PC-3 (cell line): ENCODE data around the gene SLC15A2. TPM values are rescaled to one million over a fixed set of nuclear protein-coding genes. Genes with fewer than 3 reads are reported as not detected.

Experiments used
- ATAC-seq: fragments of 200-7000 bp; cut with Tn5 transposase; 2 replicates; pipeline ENCODE4 v1.9.1; 2020; ENCODE audit warnings: mild to moderate bottlenecking, moderate library complexity
- BruUV-seq: library from RNA; stranded (reverse); fragments of 400-500 nt; replicated peaks from 2 replicates; lab custom pipeline; 2021; lab: Mats Ljungman, UMichigan
- CTCF ChIA-PET: fragments of 300-600 bp; sonication (Branson Sonifier 250); formaldehyde crosslinking; loops from one replicate; lab custom pipeline; 2022; ENCODE audit warnings: antibody characterized with exemption; lab: Charles Lee
- POLR2A ChIA-PET: fragments of 300-600 bp; sonication (Branson Sonifier 250); formaldehyde crosslinking; loops from one replicate; lab custom pipeline; 2022; ENCODE audit warnings: antibody characterized with exemption; ENCODE audit not compliant: unreplicated experiment; lab: Charles Lee
- DNase-seq: peaks from one replicate; pipeline ENCODE4 v3.0.0-alpha.2; 2015
- H2AFZ ChIP-seq: fragments of 300-600 bp; sonication (generic); 2 replicates; pipeline ENCODE4 v1.6.0; 2016; ENCODE audit warnings: antibody characterized with exemption, low read length
- H3F3A ChIP-seq: fragments of 300-600 bp; sonication (generic); one replicate; pipeline ENCODE4 v1.6.0; 2017; ENCODE audit warnings: antibody characterized with exemption, low read length, control low read depth, mild to moderate bottlenecking; ENCODE audit not compliant: unreplicated experiment
- H3K27ac ChIP-seq: fragments of 300-600 bp; sonication (generic); 2 replicates; pipeline ENCODE4 v1.5.1; 2016; ENCODE audit warnings: mild to moderate bottlenecking, low read length
- H3K27me3 ChIP-seq: fragments of 300-600 bp; sonication (generic); 2 replicates; pipeline ENCODE4 v1.6.1; 2016; ENCODE audit warnings: low read length, mixed read lengths
- H3K36me3 ChIP-seq: fragments of 300-600 bp; sonication (generic); 2 replicates; pipeline ENCODE4 v1.6.1; 2016; ENCODE audit warnings: low read depth, mixed run types, low read length, mixed read lengths
- H3K4me1 ChIP-seq: fragments of 300-600 bp; sonication (generic); 2 replicates; pipeline ENCODE4 v1.5.1; 2016; ENCODE audit warnings: low read length; ENCODE audit not compliant: insufficient read depth
- H3K4me2 ChIP-seq: fragments of 300-600 bp; sonication (generic); 2 replicates; pipeline ENCODE4 v1.6.0; 2016; ENCODE audit warnings: low read length
- H3K4me3 ChIP-seq: fragments of 300-600 bp; sonication (generic); 2 replicates; pipeline ENCODE4 v1.5.1; 2016; ENCODE audit warnings: mild to moderate bottlenecking, low read length, mixed read lengths
- H3K79me2 ChIP-seq: fragments of 300-600 bp; sonication (generic); 2 replicates; pipeline ENCODE4 v1.6.1; 2017; ENCODE audit warnings: low read length, mixed read lengths
- H3K9ac ChIP-seq: fragments of 300-600 bp; sonication (generic); 2 replicates; pipeline ENCODE4 v1.6.0; 2016; ENCODE audit warnings: mild to moderate bottlenecking, low read length
- H3K9me2 ChIP-seq: fragments of 300-600 bp; sonication (generic); replicated peaks from 2 replicates; pipeline ENCODE4 v1.6.1; 2016; ENCODE audit warnings: mixed run types, low read length, mixed read lengths
- H3K9me3 ChIP-seq: fragments of 300-600 bp; sonication (generic); 2 replicates; pipeline ENCODE4 v1.6.1; 2016; ENCODE audit warnings: low read length, mixed read lengths
- H4K20me1 ChIP-seq: fragments of 300-600 bp; sonication (generic); 2 replicates; pipeline ENCODE4 v1.6.1; 2016; ENCODE audit warnings: low read length, mixed read lengths
- EZH2 ChIP-seq: fragments of 300-600 bp; sonication (generic); IDR thresholded peaks from one replicate; pipeline ENCODE4 v1.6.1; 2017; ENCODE audit warnings: antibody characterized with exemption, mild to moderate bottlenecking, low read length; ENCODE audit not compliant: unreplicated experiment
- EZH2phosphoT487 ChIP-seq: fragments of 300-600 bp; sonication (generic); IDR thresholded peaks from 2 replicates; pipeline ENCODE4 v1.6.1; 2018; ENCODE audit warnings: mild to moderate bottlenecking, antibody characterized with exemption, low read length, borderline replicate concordance
- intact Hi-C: fragments of 100-400 bp; cut with micrococcal nuclease; formaldehyde crosslinking; loops from 2 replicates; pipeline ENCODE4 v1.9.0; 2023
- total RNA-seq: library from RNA; depleted of rRNA; stranded (reverse); fragments of >200 nt; gene quantifications from 2 replicates; pipeline ENCODE4 v1.2.3, GENCODE V29; 2014
- TF ChIP-seq, protein P1 (sequence below): fragments of 300-600 bp; sonication (generic); conservative IDR thresholded peaks from 2 replicates; pipeline ENCODE4 v1.5.1; 2017; ENCODE audit warnings: antibody characterized with exemption, low read depth, mild to moderate bottlenecking, low read length

The SLC15A2 gene
- total RNA-seq, 1 experiment from 2014 or later = 0.91 TPM

DNA sequence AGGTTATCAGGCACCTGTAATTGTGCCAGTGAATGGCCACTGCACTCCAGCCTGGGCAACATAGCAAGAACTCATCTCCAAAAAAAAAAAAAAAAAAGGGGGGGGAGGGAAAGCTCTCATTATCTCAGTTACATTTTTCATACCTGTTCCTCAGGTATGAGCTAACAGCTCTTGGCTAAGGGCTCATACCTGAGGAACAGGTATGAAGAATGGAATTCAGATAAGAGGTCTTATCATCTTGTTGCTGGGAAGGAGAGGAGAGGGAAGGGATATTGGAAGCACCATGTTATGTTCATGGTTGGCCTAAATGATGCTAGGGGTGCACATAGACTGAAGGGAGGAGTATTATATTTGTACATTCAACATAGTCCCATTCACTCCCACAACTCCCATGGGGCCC is 2.6 kb downstream of the SLC15A2 start:
- no peak for DNase-seq

DNA sequence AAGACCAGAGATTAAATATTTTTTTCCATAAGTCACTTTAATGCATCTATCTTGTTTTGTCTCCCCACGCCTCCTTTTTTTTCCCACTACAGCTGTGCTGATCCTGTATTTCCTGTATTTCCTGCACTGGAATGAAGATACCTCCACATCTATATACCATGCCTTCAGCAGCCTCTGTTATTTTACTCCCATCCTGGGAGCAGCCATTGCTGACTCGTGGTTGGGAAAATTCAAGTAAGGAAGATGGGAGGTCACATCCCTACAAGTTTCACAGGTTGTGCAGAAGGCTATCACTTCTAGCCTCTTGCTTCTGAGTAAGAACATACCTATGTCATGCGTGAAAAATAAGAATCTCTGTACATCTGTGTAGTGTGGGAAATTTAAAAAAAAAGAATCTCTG is 3.1 kb downstream of the SLC15A2 start:
- CTCF ChIA-PET = no interaction called here

More for the DNA sequence above, 2.6 kb downstream of the SLC15A2 start:
- Histone ChIP-seq H3K79me2 (no peaks in the 10 kb centered on the region), H4K20me1 (no peaks in the 10 kb centered on the region), H3K4me2 (no peak overlapping the region), H3K4me1 (no peaks in the 10 kb centered on the region), H3F3A (no peaks in the 10 kb centered on the region), H3K36me3 (no peaks in the 10 kb centered on the region), H3K9ac (no peak overlapping the region), H3K4me3 (no peak overlapping the region), H2AFZ (no peak overlapping the region), H3K27ac (no peak overlapping the region), H3K27me3 (no peaks in the 10 kb centered on the region), H3K9me3 (no peaks in the 10 kb centered on the region), H3K9me2 (no peaks in the 10 kb centered on the region)
- no TSS peak for BruUV-seq
- ATAC-seq = no peak
- TF ChIP-seq EZH2 = no peak
- TF ChIP-seq, protein P1, sequence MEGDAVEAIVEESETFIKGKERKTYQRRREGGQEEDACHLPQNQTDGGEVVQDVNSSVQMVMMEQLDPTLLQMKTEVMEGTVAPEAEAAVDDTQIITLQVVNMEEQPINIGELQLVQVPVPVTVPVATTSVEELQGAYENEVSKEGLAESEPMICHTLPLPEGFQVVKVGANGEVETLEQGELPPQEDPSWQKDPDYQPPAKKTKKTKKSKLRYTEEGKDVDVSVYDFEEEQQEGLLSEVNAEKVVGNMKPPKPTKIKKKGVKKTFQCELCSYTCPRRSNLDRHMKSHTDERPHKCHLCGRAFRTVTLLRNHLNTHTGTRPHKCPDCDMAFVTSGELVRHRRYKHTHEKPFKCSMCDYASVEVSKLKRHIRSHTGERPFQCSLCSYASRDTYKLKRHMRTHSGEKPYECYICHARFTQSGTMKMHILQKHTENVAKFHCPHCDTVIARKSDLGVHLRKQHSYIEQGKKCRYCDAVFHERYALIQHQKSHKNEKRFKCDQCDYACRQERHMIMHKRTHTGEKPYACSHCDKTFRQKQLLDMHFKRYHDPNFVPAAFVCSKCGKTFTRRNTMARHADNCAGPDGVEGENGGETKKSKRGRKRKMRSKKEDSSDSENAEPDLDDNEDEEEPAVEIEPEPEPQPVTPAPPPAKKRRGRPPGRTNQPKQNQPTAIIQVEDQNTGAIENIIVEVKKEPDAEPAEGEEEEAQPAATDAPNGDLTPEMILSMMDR = no peak
- TF ChIP-seq EZH2phosphoT487 = no peak
- ChIA-PET CTCF (no interaction called here), POLR2A (no interaction called here)
- intact Hi-C loops = no loop called here

More for the DNA sequence above, 3.1 kb downstream of the SLC15A2 start:
- ATAC-seq = no peak
- no peaks in the 10 kb centered on the region for H3K9me3 ChIP-seq
- no peak overlapping the region for H3K4me2 ChIP-seq
- H3K4me1 ChIP-seq = no peaks in the 10 kb centered on the region
- H4K20me1 ChIP-seq = no peaks in the 10 kb centered on the region
- H3F3A ChIP-seq = no peaks in the 10 kb centered on the region
- H3K36me3 ChIP-seq = no peaks in the 10 kb centered on the region
- TF ChIP-seq EZH2phosphoT487 (no peak), EZH2 (no peak)
- TF ChIP-seq, protein P1 = no peak
- intact Hi-C loops = no loop called here
- H3K79me2 ChIP-seq = no peaks in the 10 kb centered on the region
- no peak overlapping the region for H2AFZ ChIP-seq
- H3K4me3 ChIP-seq = no peak overlapping the region
- H3K9ac ChIP-seq = no peak overlapping the region
- no TSS peak for BruUV-seq
- no peak overlapping the region for H3K27ac ChIP-seq
- DNase-seq = peak; percentile 19
- H3K9me2 ChIP-seq = no peaks in the 10 kb centered on the region
- POLR2A ChIA-PET = no interaction called here
- H3K27me3 ChIP-seq = no peaks in the 10 kb centered on the region
